22Rv1 (cell line): ENCODE data around the gene GRM8.

Source experiments
- ZFX ChIP-seq: fragments of 450-650 bp; IDR thresholded peaks from 2 replicates; pipeline ENCODE4 v1.6.1; 2017; ENCODE audit warnings: antibody characterized with exemption, borderline replicate concordance
- TF ChIP-seq, protein P1 (sequence below): fragments of 450-650 bp; IDR thresholded peaks from 2 replicates; pipeline ENCODE4 v1.5.1; 2017; ENCODE audit warnings: mild to moderate bottlenecking

DNA sequence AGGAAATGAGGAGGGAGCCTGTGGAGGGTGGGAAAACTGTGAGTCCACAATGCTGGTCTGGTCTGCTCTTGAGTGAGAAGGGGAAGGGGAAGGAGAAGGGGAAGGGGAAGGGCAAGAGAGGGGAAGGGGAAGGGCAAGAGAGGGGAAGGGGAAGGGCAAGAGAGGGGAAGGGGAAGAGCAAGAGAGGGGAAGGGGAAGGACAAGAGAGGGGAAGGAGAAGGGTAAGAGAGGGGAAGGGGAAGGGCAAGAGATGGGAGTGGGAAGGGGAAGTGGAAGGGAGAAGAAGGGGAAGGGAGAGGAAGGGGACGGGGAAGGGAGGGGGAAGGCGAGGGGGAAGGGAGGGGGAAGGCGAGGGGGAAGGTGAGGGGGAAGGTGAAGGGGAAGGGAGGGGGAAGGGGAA, 213.2 kb downstream of the GRM8 start:
- TF ChIP-seq, protein P1, sequence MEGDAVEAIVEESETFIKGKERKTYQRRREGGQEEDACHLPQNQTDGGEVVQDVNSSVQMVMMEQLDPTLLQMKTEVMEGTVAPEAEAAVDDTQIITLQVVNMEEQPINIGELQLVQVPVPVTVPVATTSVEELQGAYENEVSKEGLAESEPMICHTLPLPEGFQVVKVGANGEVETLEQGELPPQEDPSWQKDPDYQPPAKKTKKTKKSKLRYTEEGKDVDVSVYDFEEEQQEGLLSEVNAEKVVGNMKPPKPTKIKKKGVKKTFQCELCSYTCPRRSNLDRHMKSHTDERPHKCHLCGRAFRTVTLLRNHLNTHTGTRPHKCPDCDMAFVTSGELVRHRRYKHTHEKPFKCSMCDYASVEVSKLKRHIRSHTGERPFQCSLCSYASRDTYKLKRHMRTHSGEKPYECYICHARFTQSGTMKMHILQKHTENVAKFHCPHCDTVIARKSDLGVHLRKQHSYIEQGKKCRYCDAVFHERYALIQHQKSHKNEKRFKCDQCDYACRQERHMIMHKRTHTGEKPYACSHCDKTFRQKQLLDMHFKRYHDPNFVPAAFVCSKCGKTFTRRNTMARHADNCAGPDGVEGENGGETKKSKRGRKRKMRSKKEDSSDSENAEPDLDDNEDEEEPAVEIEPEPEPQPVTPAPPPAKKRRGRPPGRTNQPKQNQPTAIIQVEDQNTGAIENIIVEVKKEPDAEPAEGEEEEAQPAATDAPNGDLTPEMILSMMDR: no peak
- TF ChIP-seq ZFX: no peak
